ENCODE data around the gene PLCD3.

Gene PLCD3

DNA sequence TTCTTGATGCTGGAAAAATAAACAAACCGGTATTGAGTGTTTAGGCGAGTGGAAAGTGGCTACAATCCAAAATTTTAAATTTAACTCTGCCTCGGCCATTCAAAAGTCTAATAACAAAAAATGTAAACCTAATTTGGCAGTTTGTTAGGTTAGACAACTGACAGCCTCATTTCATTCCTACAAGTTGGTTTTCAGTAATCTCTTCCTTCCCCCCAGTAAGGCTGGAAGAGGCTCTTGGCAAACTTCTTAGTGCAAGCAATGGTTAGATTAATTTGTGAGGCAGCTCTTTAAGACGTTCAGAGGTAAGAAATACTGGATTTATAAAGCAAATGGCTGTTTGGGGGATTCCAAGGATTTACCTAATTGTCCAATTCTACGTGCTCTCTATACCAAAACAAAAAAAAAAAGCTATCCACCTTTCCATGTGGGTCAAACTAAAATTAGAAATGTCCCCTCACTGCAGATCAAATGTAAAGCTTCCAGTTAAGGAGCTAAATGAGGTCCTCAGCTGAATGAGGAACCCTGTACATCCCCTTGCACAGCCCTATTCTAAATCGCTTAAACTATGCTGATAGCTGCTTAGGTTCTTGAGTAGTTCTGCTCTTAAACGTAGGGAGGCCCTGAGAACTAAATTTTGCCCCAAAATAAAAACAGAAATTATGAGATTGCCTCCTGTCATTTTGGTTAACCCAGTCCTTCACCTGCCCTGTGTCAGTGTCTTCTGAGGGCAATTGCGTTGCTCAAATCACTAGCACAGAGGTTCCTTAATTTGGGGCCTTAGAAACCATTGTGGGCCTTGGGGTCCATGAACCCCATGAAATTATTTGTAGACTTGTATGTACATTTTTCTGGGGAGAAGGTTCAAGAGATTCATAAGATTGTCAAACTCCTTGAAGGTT is 18.8 kb upstream of the PLCD3 start:
- no peak for DNase-seq (ENCODE audit: low read depth in 1 of 2, low spot score in 1 of 2)

DNA sequence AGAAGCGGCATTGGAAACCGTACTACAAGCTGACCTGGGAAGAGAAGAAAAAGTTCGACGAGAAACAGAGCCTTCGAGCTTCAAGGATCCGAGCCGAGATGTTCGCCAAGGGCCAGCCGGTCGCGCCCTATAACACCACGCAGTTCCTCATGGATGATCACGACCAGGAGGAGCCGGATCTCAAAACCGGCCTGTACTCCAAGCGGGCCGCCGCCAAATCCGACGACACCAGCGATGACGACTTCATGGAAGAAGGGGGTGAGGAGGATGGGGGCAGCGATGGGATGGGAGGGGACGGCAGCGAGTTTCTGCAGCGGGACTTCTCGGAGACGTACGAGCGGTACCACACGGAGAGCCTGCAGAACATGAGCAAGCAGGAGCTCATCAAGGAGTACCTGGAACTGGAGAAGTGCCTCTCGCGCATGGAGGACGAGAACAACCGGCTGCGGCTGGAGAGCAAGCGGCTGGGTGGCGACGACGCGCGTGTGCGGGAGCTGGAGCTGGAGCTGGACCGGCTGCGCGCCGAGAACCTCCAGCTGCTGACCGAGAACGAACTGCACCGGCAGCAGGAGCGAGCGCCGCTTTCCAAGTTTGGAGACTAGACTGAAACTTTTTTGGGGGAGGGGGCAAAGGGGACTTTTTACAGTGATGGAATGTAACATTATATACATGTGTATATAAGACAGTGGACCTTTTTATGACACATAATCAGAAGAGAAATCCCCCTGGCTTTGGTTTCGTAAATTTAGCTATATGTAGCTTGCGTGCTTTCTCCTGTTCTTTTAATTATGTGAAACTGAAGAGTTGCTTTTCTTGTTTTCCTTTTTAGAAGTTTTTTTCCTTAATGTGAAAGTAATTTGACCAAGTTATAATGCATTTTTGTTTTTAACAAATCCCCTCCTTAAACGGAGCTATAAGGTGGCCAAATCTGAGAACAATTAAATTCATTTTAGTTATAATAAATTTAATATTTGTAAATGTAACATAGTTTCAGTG is 17.7 kb upstream of the PLCD3 start:
- no peak for DNase-seq (ENCODE audit: low read depth in 1 of 2, low spot score in 1 of 2)

DNA sequence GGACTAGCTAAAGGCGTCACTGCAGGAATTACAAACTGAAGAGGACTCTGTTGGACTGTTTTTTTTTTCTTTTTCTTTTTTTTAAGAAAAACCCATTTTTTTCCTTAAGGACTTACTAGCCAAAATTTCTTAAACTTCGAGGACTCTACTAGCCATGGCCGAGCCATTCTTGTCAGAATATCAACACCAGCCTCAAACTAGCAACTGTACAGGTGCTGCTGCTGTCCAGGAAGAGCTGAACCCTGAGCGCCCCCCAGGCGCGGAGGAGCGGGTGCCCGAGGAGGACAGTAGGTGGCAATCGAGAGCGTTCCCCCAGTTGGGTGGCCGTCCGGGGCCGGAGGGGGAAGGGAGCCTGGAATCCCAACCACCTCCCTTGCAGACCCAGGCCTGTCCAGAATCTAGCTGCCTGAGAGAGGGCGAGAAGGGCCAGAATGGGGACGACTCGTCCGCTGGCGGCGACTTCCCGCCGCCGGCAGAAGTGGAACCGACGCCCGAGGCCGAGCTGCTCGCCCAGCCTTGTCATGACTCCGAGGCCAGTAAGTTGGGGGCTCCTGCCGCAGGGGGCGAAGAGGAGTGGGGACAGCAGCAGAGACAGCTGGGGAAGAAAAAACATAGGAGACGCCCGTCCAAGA is 16.8 kb upstream of the PLCD3 start:
- DNase-seq (ENCODE audit: low read depth in 1 of 2, low spot score in 1 of 2), result peak; percentile 38 to 61

DNA sequence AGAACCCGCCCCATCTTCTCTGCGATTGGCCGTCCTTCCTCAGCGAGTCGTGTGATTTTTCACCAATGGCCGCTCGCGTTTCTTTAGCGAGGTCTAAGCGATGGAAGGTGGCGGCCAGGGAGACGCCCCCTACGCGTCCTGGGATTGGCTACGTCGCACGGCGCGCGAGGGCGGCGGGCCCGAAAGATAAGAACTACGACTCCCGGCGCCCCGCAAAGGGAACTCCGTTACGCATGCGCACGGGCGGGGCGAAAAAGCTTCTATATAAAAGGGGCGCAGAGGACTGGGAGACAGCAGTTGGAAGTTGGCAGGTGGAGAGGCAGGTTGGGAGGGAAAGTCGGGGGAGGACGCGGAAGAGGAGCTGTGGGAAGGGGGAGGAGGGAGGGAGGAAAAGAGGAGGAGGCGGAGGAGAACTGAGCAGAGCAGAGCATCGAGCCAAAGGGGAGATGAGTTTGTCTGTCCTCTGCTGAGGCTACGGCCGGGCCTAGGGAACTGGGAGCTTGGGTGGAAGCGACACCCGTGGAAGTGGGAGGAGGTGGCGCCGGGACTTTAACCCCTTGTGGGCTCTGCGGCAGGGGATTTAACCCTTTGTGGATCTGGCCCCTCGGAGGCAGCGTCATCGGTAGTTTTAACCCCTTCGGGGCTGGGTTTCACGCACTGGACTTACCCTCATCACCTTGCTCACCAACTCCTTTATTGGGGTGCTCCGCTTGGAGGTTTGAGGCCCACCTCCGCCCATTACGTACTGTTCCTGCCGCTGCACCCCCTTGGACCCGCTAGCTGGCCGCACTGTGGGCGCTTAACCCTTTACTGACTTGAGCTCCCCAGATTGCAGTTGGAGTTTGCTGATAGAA is 16.1 kb upstream of the PLCD3 start, which contains the start of gene HEXIM1:
HEXIM1 (plus strand) TSS at position 293 of the 854 bp plus-strand sequence. CDS start 716 bp downstream, outside the sequence.
- peak; percentile 97 to 98 for DNase-seq (ENCODE audit: low read depth in 1 of 2, low spot score in 1 of 2)

DNA sequence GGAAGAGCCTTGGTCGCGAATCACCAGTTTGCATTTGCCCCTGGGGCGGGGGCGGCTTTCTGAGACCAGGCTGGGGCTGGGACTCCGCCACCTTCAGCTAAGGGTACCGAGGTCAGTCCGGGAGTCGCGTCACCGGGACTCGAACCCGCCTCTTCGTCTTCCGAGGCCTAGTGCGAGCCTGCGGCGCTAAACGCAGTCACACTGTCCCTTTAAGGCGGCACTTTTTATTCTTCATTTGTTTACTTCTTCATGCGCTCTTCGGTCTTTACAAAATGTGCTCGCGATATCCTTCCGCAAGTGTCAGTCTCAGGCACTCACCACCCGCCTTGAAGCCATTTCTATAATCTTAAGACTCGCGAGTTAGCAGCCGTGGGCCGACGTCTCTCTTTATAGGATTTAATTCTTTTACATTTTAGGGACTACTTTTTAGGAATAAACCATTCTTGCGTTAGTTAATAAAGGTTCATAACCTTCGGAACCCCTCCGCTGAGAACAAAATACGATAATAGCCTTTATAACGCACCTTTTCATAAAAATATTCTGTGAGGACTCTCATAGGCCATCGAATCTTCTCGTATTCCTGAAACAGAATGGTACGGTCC is 15.4 kb upstream of the PLCD3 start:
- peak; percentile 53 to 59 for DNase-seq (ENCODE audit: low read depth in 1 of 2, low spot score in 1 of 2)

DNA sequence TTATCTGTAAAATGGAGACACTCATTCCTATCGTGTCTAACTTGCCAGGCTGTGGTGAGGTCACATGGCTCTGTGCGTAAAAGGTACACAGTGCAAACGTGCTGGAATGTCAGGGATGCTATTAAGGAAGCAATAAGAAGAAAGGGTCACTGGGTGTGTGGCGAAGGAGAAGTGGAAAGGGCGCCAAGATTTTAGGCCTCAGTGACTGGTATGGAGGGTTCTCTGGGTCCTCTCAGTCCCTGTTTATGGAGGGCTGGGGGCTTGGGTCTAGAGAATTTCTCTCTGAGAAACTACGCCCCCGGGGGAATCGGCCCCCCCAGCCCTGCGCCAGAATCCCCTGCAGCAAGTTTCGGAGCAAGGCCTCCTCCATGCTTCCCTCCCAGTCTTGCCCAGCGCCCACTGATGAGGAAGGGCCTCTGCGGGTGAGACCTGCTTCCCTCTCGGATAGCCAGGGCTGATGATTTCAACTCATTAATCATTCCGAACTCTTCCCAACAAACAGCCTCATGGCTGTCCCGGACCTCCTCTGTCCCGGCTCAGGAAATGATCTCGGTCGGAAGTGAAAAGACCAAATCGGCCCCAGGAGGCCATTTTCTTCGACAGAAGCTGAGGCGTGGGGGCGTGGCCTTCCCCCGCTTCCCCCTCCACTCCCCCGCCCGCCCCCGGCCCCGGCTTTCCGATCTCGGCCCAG is 14.7 kb upstream of the PLCD3 start:
- no peak for DNase-seq (ENCODE audit: low read depth in 1 of 2, low spot score in 1 of 2)

DNA sequence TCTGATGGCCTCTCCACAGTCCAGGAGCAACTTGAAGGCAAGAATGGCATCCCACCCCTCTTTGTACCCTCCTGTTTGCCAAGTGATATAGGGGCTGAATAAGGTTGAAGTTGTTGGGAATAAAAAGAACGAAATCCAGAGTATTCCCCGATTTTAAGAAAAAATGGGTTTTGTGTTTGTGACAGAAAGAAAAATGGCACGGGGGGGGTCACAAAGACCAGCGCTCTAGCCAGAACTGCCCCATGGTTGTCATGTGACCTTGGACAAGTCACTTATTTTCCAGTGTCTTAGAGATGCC is 14.2 kb upstream of the PLCD3 start:
- DNase-seq (ENCODE audit: low read depth in 1 of 2, low spot score in 1 of 2), result no peak

DNA sequence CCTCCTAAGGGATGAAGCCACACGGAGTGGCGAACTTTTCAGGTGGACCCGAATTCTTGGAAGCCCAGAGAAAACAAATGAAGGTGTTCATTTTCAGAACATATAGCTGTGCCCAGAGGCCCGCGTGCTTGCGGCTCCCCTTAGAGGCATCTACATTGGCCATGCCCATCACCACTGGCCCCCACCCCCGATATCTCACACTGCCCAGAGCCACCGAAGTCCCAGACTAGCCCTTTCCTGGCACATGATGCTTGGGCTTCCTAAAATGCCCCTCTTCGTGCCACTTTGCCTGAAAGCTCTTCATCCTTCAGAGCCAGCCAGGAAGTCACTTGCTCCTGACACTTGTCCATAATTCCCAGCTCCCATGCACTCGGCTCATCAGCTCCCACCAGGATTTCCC is 13.9 kb upstream of the PLCD3 start:
- no peak for DNase-seq (ENCODE audit: low read depth in 1 of 2, low spot score in 1 of 2)

DNA sequence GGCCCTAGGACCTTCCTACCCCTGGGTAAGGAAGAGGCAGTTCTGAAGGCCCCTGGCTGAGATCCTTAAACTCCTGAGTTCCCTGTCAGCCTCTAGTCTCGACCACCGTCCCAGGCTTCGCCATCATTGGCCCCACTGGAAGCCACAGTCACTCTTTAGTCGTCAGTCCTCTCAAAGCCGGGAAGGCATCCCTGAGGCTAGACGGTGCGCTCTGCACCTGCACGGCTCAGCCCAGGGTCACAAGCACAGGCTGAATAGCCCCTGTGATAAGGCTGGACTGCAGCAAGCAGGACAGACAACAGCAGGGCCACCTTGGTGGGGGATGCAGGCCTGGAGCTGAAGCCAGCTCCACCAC is 12.7 kb upstream of the PLCD3 start:
- DNase-seq (ENCODE audit: low read depth in 1 of 2, low spot score in 1 of 2), result no peak

DNA sequence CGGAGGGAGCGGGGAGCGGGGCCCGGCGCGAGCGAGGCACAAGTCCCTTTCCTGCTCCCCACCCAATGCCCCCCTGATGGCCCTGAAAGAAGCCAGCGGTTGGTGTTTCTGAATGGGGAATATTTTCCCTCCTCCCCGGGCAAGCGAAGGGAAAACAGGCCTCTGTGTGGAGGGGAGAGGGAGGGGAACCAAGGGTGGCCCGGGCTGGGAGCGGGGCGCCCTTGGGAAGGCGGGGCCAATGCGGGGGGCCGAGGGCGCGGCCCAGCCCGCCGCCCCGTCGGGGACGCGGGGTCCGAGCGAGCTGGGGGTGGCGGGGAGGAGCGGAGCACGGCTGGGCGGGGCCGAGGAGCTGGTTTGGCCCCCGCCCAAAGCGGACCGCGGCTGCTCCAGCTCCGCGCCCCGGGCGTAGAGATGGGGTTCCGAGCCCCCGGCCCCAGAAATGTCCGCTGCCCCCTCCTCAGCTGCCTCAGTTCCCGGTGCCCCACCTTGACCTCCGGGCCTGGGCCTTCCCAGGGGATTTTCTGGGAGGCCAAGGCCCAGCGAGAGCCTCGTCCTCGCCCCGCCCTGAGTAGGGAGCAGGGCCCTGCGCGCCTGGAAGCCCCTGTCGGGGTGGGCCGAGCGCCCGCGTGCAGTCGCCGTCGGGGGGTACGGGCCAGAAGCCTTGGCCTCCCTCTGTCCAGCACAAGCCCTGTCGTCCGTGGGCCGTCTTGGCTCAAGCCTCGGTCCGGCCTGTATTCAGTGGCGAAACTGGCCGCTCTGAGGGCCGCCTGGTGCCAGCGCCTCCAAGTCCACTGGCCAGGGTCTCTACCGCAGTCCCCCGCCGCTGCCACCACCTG is 12.1 kb upstream of the PLCD3 start:
- DNase-seq (ENCODE audit: low read depth in 1 of 2, low spot score in 1 of 2), result no peak

DNA sequence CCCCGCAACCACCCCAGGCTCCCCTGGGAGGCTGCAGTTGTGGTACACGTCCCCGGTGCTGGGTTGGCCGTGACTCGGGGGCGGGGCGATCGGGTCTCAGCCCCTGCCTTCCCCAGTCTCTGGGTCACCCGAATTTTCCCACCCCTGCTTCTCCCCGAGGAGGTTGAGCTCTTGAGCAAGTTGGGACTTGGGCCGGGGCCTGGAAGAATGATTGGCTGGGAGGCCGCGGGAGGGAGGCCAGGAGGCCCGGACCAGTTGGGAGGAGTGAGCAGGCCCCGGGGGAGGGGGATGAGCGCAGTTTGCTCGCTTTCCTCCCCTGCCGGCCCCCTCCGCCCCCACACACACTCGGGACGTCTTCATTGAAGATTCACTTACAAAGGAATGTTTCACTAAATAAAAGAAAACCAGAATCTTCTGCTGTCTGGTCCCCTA is 11.5 kb upstream of the PLCD3 start:
- DNase-seq (ENCODE audit: low read depth in 1 of 2, low spot score in 1 of 2), result no peak

DNA sequence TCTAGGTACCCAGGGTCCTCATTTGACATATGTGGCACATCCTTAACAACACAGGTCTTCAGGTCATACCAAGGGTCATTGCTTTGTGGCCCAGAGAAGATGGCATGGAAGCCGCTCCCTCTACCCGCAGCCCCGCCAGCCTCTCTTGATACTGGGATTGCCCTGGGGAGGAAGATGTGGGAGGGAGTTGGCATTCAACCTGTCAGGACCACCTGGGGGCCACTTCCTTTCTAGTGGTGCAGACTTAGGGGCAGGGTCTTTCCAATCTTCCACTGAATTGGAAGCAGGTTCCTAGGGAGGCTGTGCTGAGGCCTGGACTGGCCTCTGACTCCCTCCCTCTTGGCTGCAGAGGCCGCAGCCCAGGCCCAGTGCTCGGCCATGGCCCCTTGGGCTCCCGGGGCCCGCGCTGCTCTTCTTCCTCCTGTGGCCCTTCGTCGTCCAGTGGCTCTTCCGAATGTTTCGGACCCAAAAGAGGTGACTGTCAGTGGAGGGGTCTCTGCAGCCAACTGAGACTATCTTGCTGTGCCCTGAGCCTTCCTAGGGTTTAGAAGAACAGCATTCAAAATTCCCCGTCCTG is 10.9 kb upstream of the PLCD3 start:
- no peak for DNase-seq (ENCODE audit: low read depth in 1 of 2, low spot score in 1 of 2)

DNA sequence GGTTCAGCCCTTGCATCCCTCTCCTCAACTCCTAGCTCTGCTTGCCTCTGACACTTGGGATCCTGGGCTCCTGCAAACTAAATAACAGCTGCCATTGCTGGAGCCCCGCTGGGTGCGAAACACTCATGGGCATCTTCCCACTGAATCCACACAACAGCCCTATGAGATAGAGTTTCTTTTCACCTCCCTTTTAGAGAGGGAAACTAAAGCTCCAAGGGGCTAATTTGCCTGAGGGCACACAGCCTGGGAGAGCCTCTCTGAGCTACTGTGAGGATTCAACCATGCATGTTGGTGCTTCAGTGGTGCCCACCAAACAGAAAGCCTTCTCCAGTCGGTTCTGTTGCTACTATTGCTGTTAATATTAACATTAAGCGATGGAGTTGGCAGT is 7.2 kb upstream of the PLCD3 start:
- no peak for DNase-seq (ENCODE audit: low read depth in 1 of 2, low spot score in 1 of 2)

DNA sequence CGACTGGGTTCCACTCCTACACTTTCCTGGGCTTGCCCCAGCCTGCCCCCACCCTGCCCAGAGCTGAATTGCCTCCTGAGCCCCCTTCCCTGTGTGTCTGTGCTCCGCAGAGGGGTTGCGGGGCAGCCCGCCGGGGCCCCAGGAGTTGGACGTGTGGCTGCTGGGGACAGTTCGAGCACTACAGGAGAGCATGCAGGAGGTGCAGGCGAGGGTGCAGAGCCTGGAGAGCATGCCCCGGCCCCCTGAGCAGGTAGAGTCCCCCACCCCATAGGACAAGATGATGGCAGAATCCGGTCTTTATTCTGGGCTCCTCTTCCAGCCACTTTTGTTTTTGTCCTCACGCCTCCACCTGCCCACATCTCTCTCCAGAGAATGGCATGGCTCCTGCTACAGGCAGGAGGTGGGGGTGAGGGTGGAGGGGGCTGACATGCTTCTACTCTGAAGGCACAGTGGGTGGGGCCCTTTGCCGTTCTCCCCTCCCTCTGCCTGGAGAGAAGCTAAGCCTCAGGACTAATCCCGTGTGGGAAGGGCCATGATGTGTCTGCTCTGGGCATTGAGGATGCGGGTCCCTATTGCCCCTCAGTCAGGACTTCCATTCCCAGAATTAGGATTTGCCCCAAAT is 6.7 kb upstream of the PLCD3 start:
- DNase-seq (ENCODE audit: low read depth in 1 of 2, low spot score in 1 of 2), result no peak

DNA sequence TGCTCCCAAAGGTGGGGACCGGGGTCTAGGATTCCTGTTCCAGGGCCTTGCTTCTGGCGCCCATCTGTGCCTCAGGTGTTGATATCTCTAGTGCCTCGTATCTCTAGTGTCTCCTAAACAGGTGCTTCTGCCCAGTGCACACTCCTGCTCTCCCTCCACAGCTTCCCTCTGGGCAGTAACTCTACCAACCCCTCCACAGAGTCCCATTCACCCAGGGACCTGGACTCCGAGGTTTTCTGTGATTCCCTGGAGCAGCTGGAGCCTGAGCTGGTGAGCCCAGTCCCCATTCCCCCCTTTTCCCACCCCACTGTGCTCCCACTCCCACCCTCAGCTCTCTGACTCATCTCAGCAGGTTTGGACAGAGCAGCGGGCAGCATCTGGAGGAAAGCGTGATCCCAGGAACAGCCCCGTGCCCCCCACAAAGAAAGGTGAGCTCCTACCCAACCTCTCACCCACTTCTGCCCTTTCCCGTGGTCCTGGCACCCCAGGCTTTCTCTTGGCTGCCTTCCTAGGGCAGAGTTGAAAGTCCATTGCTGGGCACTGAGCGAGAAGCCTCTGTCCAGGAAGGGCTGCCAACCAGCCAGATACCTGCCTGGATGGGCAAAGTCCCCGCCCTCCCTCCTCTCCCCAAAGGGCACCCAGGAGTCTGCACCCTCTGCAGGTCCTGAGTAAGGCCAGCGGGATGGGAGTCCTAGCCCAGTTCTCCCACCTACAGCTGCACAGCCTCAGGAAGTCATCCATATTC is 5.4 kb upstream of the PLCD3 start:
- no peak for DNase-seq (ENCODE audit: low read depth in 1 of 2, low spot score in 1 of 2)

DNA sequence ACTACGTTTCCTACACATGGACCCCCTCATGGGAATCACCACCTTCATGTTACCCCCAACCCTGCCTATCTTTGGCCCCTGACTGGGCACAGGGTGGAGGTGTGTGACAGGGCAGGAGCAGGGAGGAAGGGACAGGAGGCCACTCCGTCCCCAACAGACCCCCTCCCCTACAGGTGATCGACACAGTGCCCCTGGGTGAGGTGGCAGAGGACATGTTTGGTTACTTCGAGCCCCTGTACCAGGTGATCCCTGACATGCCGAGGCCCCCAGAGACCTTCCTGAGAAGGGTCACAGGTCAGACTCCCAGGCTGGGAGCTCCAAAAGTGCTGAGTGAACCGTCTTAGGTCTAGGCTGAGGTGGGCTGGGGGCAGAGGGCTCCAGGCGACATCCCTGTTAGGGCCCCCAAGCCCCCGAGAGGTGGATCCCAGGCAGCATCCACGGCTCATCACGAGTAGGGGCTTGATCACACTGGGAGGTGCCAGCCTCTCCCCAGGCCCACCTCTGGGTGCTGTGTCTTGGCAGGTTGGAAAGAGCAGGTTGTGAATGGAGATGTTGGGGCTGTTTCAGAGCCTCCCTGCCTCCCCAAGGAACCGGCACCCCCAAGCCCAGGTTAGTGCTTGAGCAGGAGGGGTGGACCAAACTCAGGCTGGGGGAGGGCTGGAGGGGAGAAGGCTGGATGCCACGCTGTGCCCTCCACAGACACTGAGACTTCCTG is 4.7 kb upstream of the PLCD3 start:
- DNase-seq (ENCODE audit: low read depth in 1 of 2, low spot score in 1 of 2), result no peak

All from activated T-helper 1 cell treated with anti-CD3 and anti-CD28 coated beads, Interleukin-2, amount 50 U/mL, for 16 hours (primary cell).